ENCODE results near the gene SPOP.

Gene SPOP

GRCh38 chr17:49688848-49689247 lies 11.0 kb upstream of the SPOP start:
- Histone ChIP-seq H3K9me3 (no peaks in the 10 kb centered on the region), H3K27ac (peak overlapping the region; percentile 86 to 90), H3K4me1 (peaks cover 0 to 63% (median 41%) of the 10 kb centered on the region in 4 donors), H3K27me3 (no peaks in the 10 kb centered on the region), H3K36me3 (no peaks in the 10 kb centered on the region), H3K4me3 (no peak overlapping the region)
- intact Hi-C loops (cut with DNase I; ENCODE audit: low total_unique reads): no loop called here
- TF ChIP-seq CTCF (IDR thresholded peaks at IDR 0.05): no peak
- DNase-seq: no peak

GRCh38 chr17:49687878-49688491 lies 10.1 kb upstream of the SPOP start:
- DNase-seq: no peak
- intact Hi-C loops (cut with DNase I; ENCODE audit: low total_unique reads): no loop called here
- Histone ChIP-seq H3K36me3 (no peaks in the 10 kb centered on the region), H3K9me3 (no peaks in the 10 kb centered on the region), H3K4me3 (no peak overlapping the region), H3K27me3 (no peaks in the 10 kb centered on the region), H3K4me1 (peaks cover 0 to 59% (median 41%) of the 10 kb centered on the region in 4 donors), H3K27ac (peak overlapping the region; percentile 86 to 90)
- no peak for TF ChIP-seq CTCF (IDR thresholded peaks at IDR 0.05)

- Histone ChIP-seq H3K4me3 (no peak overlapping the region), H3K27ac (no peak overlapping the region), H3K27me3 (no peaks in the 10 kb centered on the region), H3K9me3 (no peaks in the 10 kb centered on the region), H3K36me3 (no peaks in the 10 kb centered on the region), H3K4me1 (peaks cover 0 to 8% (median 3%) of the 10 kb centered on the region in 4 donors)
- intact Hi-C loops (cut with DNase I; ENCODE audit: low total_unique reads): no loop called here
- DNase-seq: no peak
- TF ChIP-seq CTCF (IDR thresholded peaks at IDR 0.05): no peak
Observed at GRCh38 chr17:49681106-49681979, 3.4 kb upstream of the SPOP start.

- no peaks in the 10 kb centered on the region for H3K27me3 ChIP-seq
- peaks cover 0 to 19% (median 8%) of the 10 kb centered on the region in 4 donors for H3K4me1 ChIP-seq
- no peak overlapping the region for H3K4me3 ChIP-seq
- intact Hi-C loops (cut with DNase I; ENCODE audit: low total_unique reads): no loop called here
- peak overlapping the region in 1 of 2 donors; percentile 44 for H3K27ac ChIP-seq
- DNase-seq: no peak
- no peak for TF ChIP-seq CTCF (IDR thresholded peaks at IDR 0.05)
- H3K9me3 ChIP-seq: no peaks in the 10 kb centered on the region
- H3K36me3 ChIP-seq: no peaks in the 10 kb centered on the region
Observed at GRCh38 chr17:49680314-49680713, 2.4 kb upstream of the SPOP start.

GRCh38 chr17:49677134-49677932 lies 564 bp downstream of the SPOP start:
- peak; percentile 96 to 98 for DNase-seq
- peaks cover 0 to 46% (median 24%) of the 10 kb centered on the region in 4 donors for H3K4me1 ChIP-seq
- H3K36me3 ChIP-seq: peaks cover 0 to 5% (median 0%) of the 10 kb centered on the region in 3 donors
- peak overlapping the region; percentile 73 to 80 for H3K4me3 ChIP-seq
- peak overlapping the region; percentile 95 to 99 for H3K27ac ChIP-seq
- H3K27me3 ChIP-seq: no peaks in the 10 kb centered on the region
- intact Hi-C loops (cut with DNase I; ENCODE audit: low total_unique reads): loop anchor here (10.0 kb wide), 1 partner anchor 63 kb away; no protein-coding TSS in a partner anchor
- no peaks in the 10 kb centered on the region for H3K9me3 ChIP-seq
- TF ChIP-seq CTCF (IDR thresholded peaks at IDR 0.05): no peak
